ENCODE data around the gene CCSER1.

The CCSER1 gene

GRCh38 chr4:90624781-90625180 lies 497.6 kb downstream of the CCSER1 start:
- CTCF ChIA-PET = no interaction called here
- H3K27ac ChIP-seq = no peak overlapping the region
- POLR2A ChIA-PET (ENCODE audit: low non-redundant PET) = no interaction called here
- DNase-seq (ENCODE audit: low spot score) = no peak
- TF ChIP-seq, protein P1, sequence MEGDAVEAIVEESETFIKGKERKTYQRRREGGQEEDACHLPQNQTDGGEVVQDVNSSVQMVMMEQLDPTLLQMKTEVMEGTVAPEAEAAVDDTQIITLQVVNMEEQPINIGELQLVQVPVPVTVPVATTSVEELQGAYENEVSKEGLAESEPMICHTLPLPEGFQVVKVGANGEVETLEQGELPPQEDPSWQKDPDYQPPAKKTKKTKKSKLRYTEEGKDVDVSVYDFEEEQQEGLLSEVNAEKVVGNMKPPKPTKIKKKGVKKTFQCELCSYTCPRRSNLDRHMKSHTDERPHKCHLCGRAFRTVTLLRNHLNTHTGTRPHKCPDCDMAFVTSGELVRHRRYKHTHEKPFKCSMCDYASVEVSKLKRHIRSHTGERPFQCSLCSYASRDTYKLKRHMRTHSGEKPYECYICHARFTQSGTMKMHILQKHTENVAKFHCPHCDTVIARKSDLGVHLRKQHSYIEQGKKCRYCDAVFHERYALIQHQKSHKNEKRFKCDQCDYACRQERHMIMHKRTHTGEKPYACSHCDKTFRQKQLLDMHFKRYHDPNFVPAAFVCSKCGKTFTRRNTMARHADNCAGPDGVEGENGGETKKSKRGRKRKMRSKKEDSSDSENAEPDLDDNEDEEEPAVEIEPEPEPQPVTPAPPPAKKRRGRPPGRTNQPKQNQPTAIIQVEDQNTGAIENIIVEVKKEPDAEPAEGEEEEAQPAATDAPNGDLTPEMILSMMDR (conservative IDR thresholded peaks at IDR 0.05; ENCODE audit: low read depth) = no peak

GRCh38 chr4:90641861-90642599 lies 514.8 kb downstream of the CCSER1 start:
- CTCF ChIA-PET = interaction anchor here (0.6 to 0.7 kb wide), 2 partner anchors 66 to 1622 kb away, joined by 3 to 10 read pairs; no protein-coding TSS in a partner anchor
- H3K27ac ChIP-seq = no peak overlapping the region
- peak; percentile 0 for DNase-seq (ENCODE audit: low spot score)
- POLR2A ChIA-PET (ENCODE audit: low non-redundant PET) = no interaction called here
- TF ChIP-seq, protein P1 (conservative IDR thresholded peaks at IDR 0.05; ENCODE audit: low read depth) = 0 out of 2 replicates have a peak, but pooled peaks have one; percentile 10

DNA sequence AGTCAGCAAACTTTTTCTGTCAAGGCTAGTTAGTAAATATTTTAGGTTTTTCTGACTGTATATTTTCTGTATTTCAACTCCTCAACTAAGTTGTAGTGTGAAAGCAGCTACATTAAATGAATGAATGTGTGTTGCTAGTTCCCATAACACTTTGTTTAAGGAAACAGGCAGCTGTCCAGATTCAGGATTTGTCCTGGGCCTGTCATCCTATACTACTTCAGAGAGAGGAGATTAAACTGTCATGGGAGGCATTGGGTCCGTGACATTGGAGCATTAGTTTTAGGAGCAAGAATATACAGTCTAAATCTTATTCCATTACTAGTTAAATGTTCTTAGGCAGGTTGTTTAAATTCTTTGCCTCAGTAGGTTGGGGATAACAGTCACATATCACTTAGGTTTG lies 516.0 kb downstream of the CCSER1 start:
- no peak overlapping the region for H3K27ac ChIP-seq
- CTCF ChIA-PET = no interaction called here
- DNase-seq (ENCODE audit: low spot score) = no peak
- POLR2A ChIA-PET (ENCODE audit: low non-redundant PET) = no interaction called here
- TF ChIP-seq, protein P1 (conservative IDR thresholded peaks at IDR 0.05; ENCODE audit: low read depth) = no peak

- TF ChIP-seq, protein P1 (conservative IDR thresholded peaks at IDR 0.05; ENCODE audit: low read depth) = no peak
- ChIA-PET CTCF (no interaction called here), POLR2A (ENCODE audit: low non-redundant PET) (no interaction called here)
- H3K27ac ChIP-seq = no peak overlapping the region
- DNase-seq (ENCODE audit: low spot score) = no peak
These were observed 521.1 kb downstream of the CCSER1 start for GRCh38 chr4:90648311-90648710.

DNA sequence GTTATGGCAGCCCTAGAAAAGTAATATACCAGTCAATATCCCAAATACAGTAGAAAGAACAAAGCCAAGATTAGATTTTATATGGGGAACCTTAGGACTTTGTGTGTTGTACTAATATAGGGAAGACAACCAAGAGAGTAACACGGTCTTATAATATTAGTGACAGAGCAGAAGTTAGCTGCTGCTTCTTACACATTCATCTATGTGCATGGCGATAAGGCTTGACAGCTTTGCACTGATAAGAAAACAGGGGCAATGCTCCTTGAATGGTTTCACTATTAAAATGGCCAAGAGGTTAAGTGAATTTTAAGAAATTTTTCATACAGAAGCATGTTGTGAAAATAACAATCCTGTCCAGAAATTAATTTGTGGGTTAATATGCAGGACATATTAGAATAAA lies 521.6 kb downstream of the CCSER1 start:
- DNase-seq (ENCODE audit: low spot score) = no peak
- no peak overlapping the region for H3K27ac ChIP-seq
- TF ChIP-seq, protein P1 (conservative IDR thresholded peaks at IDR 0.05; ENCODE audit: low read depth) = no peak
- POLR2A ChIA-PET (ENCODE audit: low non-redundant PET) = no interaction called here
- CTCF ChIA-PET = no interaction called here

DNA sequence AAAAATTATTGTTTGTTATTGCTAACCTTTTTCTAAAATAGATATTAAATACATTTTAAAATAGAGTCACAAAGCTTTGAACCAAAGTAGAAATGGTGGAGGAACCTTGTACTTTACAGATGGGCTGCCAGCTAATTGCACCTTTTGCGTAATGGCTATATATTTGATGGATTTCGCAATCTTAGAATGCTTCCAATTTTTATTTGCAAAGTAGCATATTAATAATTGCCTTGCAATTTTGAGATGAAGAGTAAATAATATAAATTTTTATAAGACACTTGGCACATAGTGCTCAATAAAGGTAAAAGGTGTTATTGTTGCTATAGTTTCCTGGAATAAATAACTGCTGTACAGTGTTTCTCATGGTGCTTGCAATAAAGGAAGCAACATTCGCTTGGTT lies 533.5 kb downstream of the CCSER1 start:
- ChIA-PET POLR2A (ENCODE audit: low non-redundant PET) (no interaction called here), CTCF (no interaction called here)
- no peak for DNase-seq (ENCODE audit: low spot score)
- no peak overlapping the region for H3K27ac ChIP-seq
- TF ChIP-seq, protein P1 (conservative IDR thresholded peaks at IDR 0.05; ENCODE audit: low read depth) = no peak

Measured in RWPE1 (cell line).